Astrocyte of the spinal cord (primary cell): Measurements from ENCODE around the gene COL23A1.

Experiments used
- DNase-seq: peaks from one replicate; pipeline ENCODE4 v3.0.0; 2011; ENCODE audit warnings: low read depth, low spot score
- H3K4me3 ChIP-seq: 2 replicates; pipeline ENCODE4 v1.5.1; 2011; ENCODE audit warnings: low read depth, mild to moderate bottlenecking, low read length, moderate library complexity
- CTCF ChIP-seq: IDR thresholded peaks from 2 replicates; pipeline ENCODE4 v1.5.1; 2012; ENCODE audit warnings: low read depth, mild to moderate bottlenecking, low read length, inconsistent platforms
- in situ Hi-C: cut with HindIII; loops from 2 replicates; pipeline ENCODE4 v1.10.0; 2017; ENCODE audit warnings: low sequenced_read_pairs

COL23A1 gene

DNA sequence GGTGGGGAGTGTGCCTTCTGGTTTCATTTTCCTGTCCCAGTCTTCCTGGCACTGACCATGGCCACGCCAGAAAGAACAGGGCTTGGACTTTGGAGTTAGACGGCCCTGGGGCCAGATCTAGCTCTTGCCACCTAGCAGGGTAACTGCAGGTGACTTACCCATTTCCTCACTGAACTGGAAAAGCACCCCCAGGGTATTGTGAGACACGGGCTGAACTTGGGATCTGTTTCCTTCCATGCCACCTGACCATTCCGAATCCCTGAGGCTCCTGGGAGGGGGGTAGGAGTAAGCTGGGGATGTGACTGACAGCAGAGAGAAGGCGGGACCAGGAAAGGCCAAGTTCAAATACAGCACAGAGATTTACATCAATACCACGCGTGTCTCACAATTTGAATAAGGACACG, 376.4 kb downstream of the COL23A1 start:
- no peak overlapping the region for H3K4me3 ChIP-seq
- no peak for DNase-seq
- no peak for TF ChIP-seq CTCF
- in situ Hi-C loops = no loop called here

GRCh38 chr5:178213003-178213461, 377.2 kb downstream of the COL23A1 start:
- in situ Hi-C loops = no loop called here
- no peak for DNase-seq
- TF ChIP-seq CTCF = no peak
- H3K4me3 ChIP-seq = no peak overlapping the region

DNA sequence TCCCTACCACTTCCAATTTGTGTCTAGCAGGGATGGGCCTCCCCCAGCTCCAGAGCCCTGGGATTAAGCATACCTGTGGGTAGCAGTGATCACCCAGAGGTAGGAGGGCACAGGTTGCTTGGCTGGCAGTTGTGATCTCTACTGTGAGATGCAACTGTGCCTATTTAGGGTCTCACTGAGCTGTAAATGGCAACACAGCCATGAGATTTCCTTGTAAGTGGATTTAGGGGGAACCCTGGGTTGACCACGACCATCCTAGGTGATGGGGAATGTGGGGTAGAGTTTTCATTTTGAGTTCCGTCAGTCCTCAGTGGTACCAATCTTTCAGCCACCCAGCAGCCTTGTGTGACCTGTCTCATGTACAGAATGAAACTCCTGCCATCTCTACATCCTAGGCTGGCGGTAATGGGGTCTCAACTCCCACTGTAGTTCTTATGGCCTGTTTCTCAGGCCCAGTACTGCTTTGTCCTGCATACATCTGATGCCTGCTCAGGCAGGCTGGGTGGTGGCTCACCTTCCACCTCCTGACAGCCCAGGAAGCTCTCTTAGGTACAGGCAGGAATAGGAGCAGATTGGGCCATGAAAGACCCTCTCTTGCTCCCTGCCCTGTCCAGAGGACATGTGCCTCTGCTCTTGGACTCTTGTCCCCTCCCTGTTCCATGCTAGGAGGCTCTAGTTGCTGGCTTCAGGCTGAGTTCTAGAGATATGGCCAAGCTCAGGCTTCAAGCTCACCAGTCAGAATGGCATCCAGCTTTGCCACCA, 377.8 kb downstream of the COL23A1 start:
- no peak for TF ChIP-seq CTCF
- DNase-seq = no peak
- in situ Hi-C loops = no loop called here
- no peak overlapping the region for H3K4me3 ChIP-seq

DNA sequence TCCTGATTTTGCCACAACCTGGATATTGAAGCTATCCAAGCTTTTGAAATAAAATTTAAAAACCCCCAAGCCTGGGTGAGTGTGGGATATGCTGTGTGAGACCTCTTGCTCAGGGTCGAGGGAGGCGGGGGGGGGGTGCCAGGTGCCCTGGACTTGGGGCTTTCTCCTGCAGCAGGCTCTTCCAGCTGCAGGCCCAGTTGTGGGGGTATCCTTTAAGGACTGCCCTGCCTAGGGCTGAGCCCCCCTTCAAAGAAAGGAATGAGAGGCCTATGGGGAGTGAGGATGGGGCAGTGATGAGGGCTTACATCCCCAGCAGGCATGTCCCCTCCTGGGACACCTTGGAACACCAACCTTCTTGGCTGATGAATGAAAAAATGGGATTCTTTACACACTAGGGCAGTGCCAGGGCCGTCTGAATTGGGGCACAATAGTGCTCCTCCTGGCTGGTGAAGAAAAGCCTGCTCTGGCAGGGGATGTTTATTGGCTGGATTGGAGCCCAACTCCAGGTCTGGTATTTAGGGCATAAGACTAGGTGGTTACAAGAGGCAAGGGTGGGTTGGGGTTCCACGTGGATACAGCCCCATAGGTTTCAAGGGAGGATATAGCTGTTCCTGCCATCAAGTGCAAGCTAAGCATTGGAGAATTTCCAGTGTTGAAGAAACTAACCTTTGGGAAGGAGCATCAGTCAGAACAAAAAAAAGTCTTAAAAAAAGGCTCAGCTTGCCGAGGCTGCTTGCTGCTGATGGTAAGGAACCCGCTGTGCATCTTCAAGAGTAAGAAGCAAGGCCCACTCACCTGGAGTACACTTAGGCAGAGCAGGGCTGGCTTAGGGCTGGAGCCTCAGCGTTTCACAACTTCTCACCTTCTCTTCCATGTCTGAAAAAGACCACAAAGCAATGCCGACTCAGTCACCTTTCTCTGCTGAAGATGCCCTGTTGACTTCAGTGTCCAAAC, 378.8 kb downstream of the COL23A1 start:
- no peak overlapping the region for H3K4me3 ChIP-seq
- no peak for TF ChIP-seq CTCF
- no peak for DNase-seq
- in situ Hi-C loops = no loop called here

DNA sequence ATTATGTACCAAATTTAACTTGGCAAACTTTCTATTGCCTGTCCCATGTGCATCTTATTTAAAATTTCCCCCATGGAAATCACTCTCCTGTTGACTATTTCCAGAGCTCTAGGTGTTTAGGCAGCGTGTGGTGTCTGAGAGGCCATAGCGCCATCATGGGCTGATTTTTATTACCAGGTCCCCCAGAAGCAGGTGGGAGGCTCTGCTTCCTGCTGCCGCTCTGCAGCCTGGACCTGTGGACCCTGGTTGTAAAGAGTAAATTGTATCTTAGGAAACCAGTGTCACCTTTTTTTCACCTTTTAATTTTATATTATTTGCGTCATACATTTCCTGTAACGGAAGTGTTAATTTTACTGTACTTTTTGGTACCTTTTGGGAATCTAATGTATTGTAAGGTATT, 379.5 kb downstream of the COL23A1 start:
- in situ Hi-C loops = no loop called here
- no peak for DNase-seq
- TF ChIP-seq CTCF = no peak
- H3K4me3 ChIP-seq = no peak overlapping the region

DNA sequence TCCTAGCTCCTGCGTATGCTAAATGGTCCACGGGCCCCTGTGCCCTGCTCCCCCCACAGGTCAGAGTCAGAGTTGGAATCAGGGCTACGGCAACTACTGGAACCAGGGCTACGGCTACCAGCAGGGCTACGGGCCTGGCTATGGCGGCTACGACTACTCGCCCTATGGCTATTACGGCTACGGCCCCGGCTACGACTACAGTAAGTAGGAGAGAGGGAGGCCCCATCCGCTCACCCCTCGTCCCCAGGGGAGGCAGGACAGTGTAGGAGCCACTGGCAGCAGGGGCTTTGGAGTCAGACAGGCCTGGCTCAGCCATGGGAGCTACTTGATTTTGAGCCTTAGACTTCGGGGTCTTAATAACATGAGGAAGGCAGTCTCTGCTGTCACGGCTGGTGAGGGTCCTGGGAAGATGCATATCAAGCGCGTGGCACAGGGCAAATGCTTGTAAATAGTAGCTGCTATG, 380.1 kb downstream of the COL23A1 start:
- no peak overlapping the region for H3K4me3 ChIP-seq
- in situ Hi-C loops = no loop called here
- DNase-seq = no peak
- TF ChIP-seq CTCF = no peak
